ENCODE data around the gene ZNF536.
"Not testable (repeated sequence)": the region's sequence is repeated elsewhere in the genome, so short reads cannot be mapped to it uniquely, and the experiment has no call there.

ZNF536 gene

GRCh38 chr19:30453743-30454142, 81.6 kb downstream of the ZNF536 start:
- H3K4me3 ChIP-seq (ENCODE audit: control insufficient read depth, low read depth, low read length) = no peak overlapping the region
- TF ChIP-seq, protein P1, sequence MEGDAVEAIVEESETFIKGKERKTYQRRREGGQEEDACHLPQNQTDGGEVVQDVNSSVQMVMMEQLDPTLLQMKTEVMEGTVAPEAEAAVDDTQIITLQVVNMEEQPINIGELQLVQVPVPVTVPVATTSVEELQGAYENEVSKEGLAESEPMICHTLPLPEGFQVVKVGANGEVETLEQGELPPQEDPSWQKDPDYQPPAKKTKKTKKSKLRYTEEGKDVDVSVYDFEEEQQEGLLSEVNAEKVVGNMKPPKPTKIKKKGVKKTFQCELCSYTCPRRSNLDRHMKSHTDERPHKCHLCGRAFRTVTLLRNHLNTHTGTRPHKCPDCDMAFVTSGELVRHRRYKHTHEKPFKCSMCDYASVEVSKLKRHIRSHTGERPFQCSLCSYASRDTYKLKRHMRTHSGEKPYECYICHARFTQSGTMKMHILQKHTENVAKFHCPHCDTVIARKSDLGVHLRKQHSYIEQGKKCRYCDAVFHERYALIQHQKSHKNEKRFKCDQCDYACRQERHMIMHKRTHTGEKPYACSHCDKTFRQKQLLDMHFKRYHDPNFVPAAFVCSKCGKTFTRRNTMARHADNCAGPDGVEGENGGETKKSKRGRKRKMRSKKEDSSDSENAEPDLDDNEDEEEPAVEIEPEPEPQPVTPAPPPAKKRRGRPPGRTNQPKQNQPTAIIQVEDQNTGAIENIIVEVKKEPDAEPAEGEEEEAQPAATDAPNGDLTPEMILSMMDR (conservative IDR thresholded peaks at IDR 0.05; ENCODE audit: control insufficient read depth, insufficient read depth, low read depth, low read length) = no peak
- DNase-seq (ENCODE audit: low read depth) = no peak

GRCh38 chr19:30455881-30456280, 83.7 kb downstream of the ZNF536 start:
- no peak for DNase-seq (ENCODE audit: low read depth)
- TF ChIP-seq, protein P1 (conservative IDR thresholded peaks at IDR 0.05; ENCODE audit: control insufficient read depth, insufficient read depth, low read depth, low read length) = no peak
- H3K4me3 ChIP-seq (ENCODE audit: control insufficient read depth, low read depth, low read length) = no peak overlapping the region

DNA sequence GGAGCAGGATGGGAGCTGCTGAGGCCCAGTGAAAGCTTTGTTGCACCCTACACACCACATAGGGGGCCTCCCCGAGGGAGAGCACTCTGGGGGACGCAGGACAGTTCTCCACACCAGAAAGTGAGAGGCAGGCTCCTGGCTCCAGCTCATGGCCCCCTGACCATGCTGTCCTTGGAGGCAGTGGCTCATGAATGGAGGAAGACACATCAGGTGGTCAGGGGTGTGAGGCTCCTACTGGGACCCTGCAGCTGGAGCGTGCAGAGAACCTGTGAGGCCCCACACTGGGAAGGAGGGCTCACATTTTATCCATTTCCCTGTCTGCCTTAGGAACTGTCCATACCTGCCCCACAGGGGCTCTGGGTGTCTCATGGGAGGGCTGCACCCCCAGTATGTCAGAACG, 85.3 kb downstream of the ZNF536 start:
- no peak overlapping the region for H3K4me3 ChIP-seq (ENCODE audit: control insufficient read depth, low read depth, low read length)

GRCh38 chr19:30459859-30460258, 87.7 kb downstream of the ZNF536 start:
- no peak for DNase-seq (ENCODE audit: low read depth)
- H3K4me3 ChIP-seq (ENCODE audit: control insufficient read depth, low read depth, low read length) = no peak overlapping the region
- TF ChIP-seq, protein P1 (conservative IDR thresholded peaks at IDR 0.05; ENCODE audit: control insufficient read depth, insufficient read depth, low read depth, low read length) = no peak

More for the DNA sequence above, 85.3 kb downstream of the ZNF536 start:
- DNase-seq (ENCODE audit: low read depth) = no peak
- TF ChIP-seq, protein P1 (conservative IDR thresholded peaks at IDR 0.05; ENCODE audit: control insufficient read depth, insufficient read depth, low read depth, low read length) = no peak

DNA sequence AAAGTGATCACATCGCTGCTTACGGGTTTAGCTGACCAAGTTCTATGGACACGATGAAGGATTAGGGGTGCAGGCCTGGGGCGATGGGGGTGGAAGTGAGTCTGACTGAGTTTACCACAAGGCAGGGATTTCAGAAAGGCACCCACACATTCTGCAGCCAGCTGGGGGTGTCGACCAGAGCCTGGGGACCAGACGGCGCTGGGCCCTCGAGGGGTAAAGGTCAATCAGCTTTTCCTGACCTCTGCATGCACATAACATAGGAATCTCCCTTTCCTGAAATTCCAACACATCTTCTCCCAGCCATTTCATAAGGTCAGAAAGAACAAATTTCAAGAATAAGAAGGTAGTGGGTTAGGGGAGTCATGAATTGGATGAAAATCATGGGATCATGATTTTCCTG, 92.0 kb downstream of the ZNF536 start:
- no peak for DNase-seq (ENCODE audit: low read depth)
- TF ChIP-seq, protein P1 (conservative IDR thresholded peaks at IDR 0.05; ENCODE audit: control insufficient read depth, insufficient read depth, low read depth, low read length) = no peak
- no peak overlapping the region for H3K4me3 ChIP-seq (ENCODE audit: control insufficient read depth, low read depth, low read length)

DNA sequence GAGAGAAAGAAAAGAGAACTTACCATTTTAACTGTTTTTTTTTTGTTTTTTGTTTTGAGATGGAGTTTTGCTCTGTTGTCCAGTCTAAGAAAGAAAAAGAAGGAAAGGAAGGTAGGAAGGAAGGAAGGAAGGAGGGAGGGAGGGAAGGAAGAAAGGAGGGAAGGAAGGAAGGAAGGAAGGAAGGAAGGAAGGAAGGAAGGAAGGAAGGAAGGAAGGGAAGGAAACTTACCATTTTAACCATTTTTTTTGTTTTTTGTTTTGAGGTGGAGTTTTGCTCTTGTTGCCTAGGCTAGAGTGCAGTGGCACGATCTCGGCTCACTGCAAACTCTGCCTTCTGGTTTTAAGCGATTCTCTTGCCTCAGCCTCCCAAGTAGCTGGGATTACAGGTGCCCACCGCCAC, 94.4 kb downstream of the ZNF536 start:
- DNase-seq (ENCODE audit: low read depth); H3K4me3 ChIP-seq (ENCODE audit: control insufficient read depth, low read depth, low read length): not testable (repeated sequence)

DNA sequence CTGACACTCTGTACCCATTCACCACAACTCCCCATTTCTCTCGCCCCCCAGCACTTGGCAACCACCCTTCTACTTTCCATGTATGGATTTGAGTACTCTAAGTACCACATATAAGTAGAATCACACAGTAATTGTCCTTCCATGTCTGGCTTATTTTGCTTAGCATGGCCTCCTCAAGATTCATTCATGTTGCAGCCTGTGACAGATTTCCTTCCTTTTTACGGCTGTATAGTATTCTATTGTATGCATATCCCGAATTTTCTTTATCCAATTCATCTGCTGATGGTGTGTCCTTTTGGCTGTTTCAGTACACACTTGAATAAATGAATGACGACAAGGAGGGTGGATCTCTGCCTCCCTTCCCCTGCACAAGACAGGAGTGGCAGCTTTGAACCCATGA, 95.1 kb downstream of the ZNF536 start:
- DNase-seq (ENCODE audit: low read depth) = no peak
- H3K4me3 ChIP-seq (ENCODE audit: control insufficient read depth, low read depth, low read length) = no peak overlapping the region
- TF ChIP-seq, protein P1 (conservative IDR thresholded peaks at IDR 0.05; ENCODE audit: control insufficient read depth, insufficient read depth, low read depth, low read length) = no peak

Data from fibroblast of mammary gland (primary cell).